Endothelial cell of umbilical vein (primary cell): ENCODE measurements around the gene CUBN.

ENCODE experiments used
- CTCF ChIP-seq, 2 donors: IDR thresholded peaks; 1 replicate in 1 of 2; 2 replicates in 1 of 2; pipeline ENCODE4 v1.5.1; 2011; ENCODE audit warnings: low read length in 2 of 2, mild to moderate bottlenecking in 2 of 2, moderate library complexity in 2 of 2, control low read depth in 1 of 2, inconsistent platforms in 1 of 2, low read depth in 1 of 2; ENCODE audit not compliant: insufficient read depth in 1 of 2; ENCODE audit errors: extremely low read depth in 1 of 2
- POLR2AphosphoS5 ChIP-seq: IDR thresholded peaks from 2 replicates; pipeline ENCODE4 v1.6.1; 2012; ENCODE audit warnings: low read depth, mild to moderate bottlenecking, control low read depth, low read length, moderate library complexity; ENCODE audit not compliant: insufficient read depth

DNA sequence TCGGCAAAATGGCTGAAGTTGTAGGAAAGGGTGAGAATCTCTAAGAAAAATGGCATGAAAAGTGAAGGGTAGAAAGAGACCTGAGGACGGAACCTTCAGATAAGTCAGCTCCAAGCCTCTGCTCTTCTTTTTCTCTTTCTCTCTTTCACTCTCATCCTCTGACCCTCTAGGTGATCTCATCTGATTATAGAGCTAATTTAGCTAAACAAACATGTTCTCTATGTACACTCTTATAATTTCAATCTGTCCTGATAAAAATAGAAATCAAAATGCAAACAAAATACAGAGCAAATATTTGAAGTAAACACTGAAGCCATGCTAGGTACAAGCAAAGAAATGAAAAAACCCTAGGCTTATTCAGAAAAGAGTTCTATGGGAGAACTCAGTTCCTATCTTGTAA, 14.4 kb upstream of the CUBN start:
- TF ChIP-seq POLR2AphosphoS5 (no peak), CTCF (IDR thresholded peaks at IDR 0.05; ENCODE audit: extremely low read depth in 1 of 2, insufficient read depth in 1 of 2, low read depth in 1 of 2, low read length in 2 of 2) (no peak)
